Measurements from ENCODE around the gene ITPRIPL1.

ITPRIPL1 gene

GRCh38 chr2:96329456-96329855 is 4.3 kb downstream of the ITPRIPL1 start:
- no peak for TF ChIP-seq CTCF (IDR thresholded peaks at IDR 0.05; ENCODE audit: low read depth, low read length, poor library complexity, severe bottlenecking)
- TF ChIP-seq EZH2phosphoT487 (IDR thresholded peaks at IDR 0.05; ENCODE audit: borderline replicate concordance, low read length): no peak
- H3K36me3 ChIP-seq (ENCODE audit: control insufficient read depth, low read length): peaks cover 42% of the 10 kb centered on the region
- H3K4me2 ChIP-seq (ENCODE audit: low read length): no peak overlapping the region
- H3F3A ChIP-seq (ENCODE audit: control insufficient read depth, insufficient read depth): peaks cover 8% of the 10 kb centered on the region
- H3K27me3 ChIP-seq (ENCODE audit: control insufficient read depth, low read length): no peaks in the 10 kb centered on the region
- no peak overlapping the region for H3K4me3 ChIP-seq (ENCODE audit: low read length)
- H3K4me1 ChIP-seq (ENCODE audit: control insufficient read depth, low read length): peaks cover 36% of the 10 kb centered on the region
- peaks cover 3% of the 10 kb centered on the region; the same call in 1 of the 2 replicates for H4K20me1 ChIP-seq (ENCODE audit: control insufficient read depth, insufficient read depth, low read depth, low read length)
- H3K9me2 ChIP-seq (replicated peaks; ENCODE audit: control insufficient read depth, low read length): no peaks in the 10 kb centered on the region
- H3K9me3 ChIP-seq (ENCODE audit: control insufficient read depth, insufficient read depth, low read length): no peaks in the 10 kb centered on the region
- H3K79me2 ChIP-seq (ENCODE audit: control insufficient read depth, low read length): peaks cover 64% of the 10 kb centered on the region
- no peak overlapping the region for H3K27ac ChIP-seq (ENCODE audit: low read depth, low read length)

GRCh38 chr2:96329874-96330273 is 4.8 kb downstream of the ITPRIPL1 start:
- Histone ChIP-seq H3K79me2 (ENCODE audit: control insufficient read depth, low read length) (peaks cover 66% of the 10 kb centered on the region), H3K9me3 (ENCODE audit: control insufficient read depth, insufficient read depth, low read length) (no peaks in the 10 kb centered on the region), H3K4me1 (ENCODE audit: control insufficient read depth, low read length) (peaks cover 34% of the 10 kb centered on the region), H3K9me2 (replicated peaks; ENCODE audit: control insufficient read depth, low read length) (no peaks in the 10 kb centered on the region), H3K27me3 (ENCODE audit: control insufficient read depth, low read length) (no peaks in the 10 kb centered on the region), H3K36me3 (ENCODE audit: control insufficient read depth, low read length) (peaks cover 42% of the 10 kb centered on the region), H3K4me3 (ENCODE audit: low read length) (no peak overlapping the region), H3K27ac (ENCODE audit: low read depth, low read length) (no peak overlapping the region), H4K20me1 (ENCODE audit: control insufficient read depth, insufficient read depth, low read depth, low read length) (peaks cover 3% of the 10 kb centered on the region; the same call in 1 of the 2 replicates), H3F3A (ENCODE audit: control insufficient read depth, insufficient read depth) (peaks cover 8% of the 10 kb centered on the region), H3K4me2 (ENCODE audit: low read length) (no peak overlapping the region)
- TF ChIP-seq EZH2phosphoT487 (IDR thresholded peaks at IDR 0.05; ENCODE audit: borderline replicate concordance, low read length) (no peak), CTCF (IDR thresholded peaks at IDR 0.05; ENCODE audit: low read depth, low read length, poor library complexity, severe bottlenecking) (no peak)

- H4K20me1 ChIP-seq (ENCODE audit: control insufficient read depth, insufficient read depth, low read depth, low read length): peaks cover 3% of the 10 kb centered on the region; the same call in 1 of the 2 replicates
- H3K9me3 ChIP-seq (ENCODE audit: control insufficient read depth, insufficient read depth, low read length): no peaks in the 10 kb centered on the region
- peaks cover 66% of the 10 kb centered on the region for H3K79me2 ChIP-seq (ENCODE audit: control insufficient read depth, low read length)
- peaks cover 32% of the 10 kb centered on the region for H3K4me1 ChIP-seq (ENCODE audit: control insufficient read depth, low read length)
- H3F3A ChIP-seq (ENCODE audit: control insufficient read depth, insufficient read depth): peaks cover 8% of the 10 kb centered on the region
- H3K4me2 ChIP-seq (ENCODE audit: low read length): no peak overlapping the region
- no peaks in the 10 kb centered on the region for H3K27me3 ChIP-seq (ENCODE audit: control insufficient read depth, low read length)
- H3K27ac ChIP-seq (ENCODE audit: low read depth, low read length): no peak overlapping the region
- no peaks in the 10 kb centered on the region for H3K9me2 ChIP-seq (replicated peaks; ENCODE audit: control insufficient read depth, low read length)
- peaks cover 42% of the 10 kb centered on the region for H3K36me3 ChIP-seq (ENCODE audit: control insufficient read depth, low read length)
- TF ChIP-seq EZH2phosphoT487 (IDR thresholded peaks at IDR 0.05; ENCODE audit: borderline replicate concordance, low read length): no peak
- TF ChIP-seq CTCF (IDR thresholded peaks at IDR 0.05; ENCODE audit: low read depth, low read length, poor library complexity, severe bottlenecking): no peak
- no peak overlapping the region for H3K4me3 ChIP-seq (ENCODE audit: low read length)
Measured at GRCh38 chr2:96330407-96330806, 5.3 kb downstream of the ITPRIPL1 start.

Data from DOHH2 (cell line).